Hematopoietic multipotent progenitor cell treated with erythropoietin and hydrocortisone succinate and interleukin-3 and kit ligand, for 8 days (in vitro differentiated cells): Measurements from ENCODE around the gene ROR2.
"Not testable (repeated sequence)": the region's sequence is repeated elsewhere in the genome, so short reads cannot be mapped to it uniquely, and the experiment has no call there.

ENCODE experiments used
- DNase-seq: peaks from one replicate; pipeline ENCODE4 v3.0.0-alpha.2; 2015

Gene ROR2

DNA sequence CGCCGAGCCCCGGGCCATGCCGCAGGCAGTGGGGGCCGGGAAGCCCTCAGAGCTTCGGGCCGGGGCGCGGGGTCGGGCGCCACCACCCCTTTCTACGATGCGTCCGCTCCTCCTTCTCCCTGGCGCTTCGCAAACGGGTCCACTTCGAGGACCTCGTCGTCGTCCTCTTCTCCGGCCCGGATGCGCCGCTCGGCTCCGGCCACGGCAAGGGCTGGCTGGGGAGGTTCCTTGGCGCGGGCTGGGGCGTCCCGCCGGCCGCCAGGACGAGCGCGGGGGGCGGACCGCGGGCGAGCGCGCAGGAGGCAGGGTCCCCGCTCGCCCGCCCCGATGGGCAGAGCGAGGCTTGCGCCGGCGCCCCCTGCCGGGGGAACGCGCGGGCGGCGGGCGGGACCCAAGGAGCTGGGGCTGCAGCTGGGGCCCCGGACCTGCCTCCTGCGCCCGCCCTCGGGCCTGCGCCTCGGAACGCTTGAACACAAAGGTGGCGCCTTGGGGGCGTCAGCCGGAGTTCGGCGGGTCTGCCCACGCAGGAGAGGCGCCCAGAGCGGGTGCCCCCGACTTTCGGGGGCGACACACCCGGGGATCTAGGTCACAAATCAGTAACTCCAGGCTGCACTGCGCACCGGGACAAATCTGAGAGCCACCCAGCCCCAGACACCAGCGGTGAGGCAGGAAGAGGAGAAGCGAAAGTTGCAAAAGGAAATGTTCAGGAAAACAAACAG lies at the start of gene ROR2:
Gene ROR2 (minus strand): TSS at position 283 of the 719 bp plus-strand sequence.
- DNase-seq, result peak; percentile 49

DNA sequence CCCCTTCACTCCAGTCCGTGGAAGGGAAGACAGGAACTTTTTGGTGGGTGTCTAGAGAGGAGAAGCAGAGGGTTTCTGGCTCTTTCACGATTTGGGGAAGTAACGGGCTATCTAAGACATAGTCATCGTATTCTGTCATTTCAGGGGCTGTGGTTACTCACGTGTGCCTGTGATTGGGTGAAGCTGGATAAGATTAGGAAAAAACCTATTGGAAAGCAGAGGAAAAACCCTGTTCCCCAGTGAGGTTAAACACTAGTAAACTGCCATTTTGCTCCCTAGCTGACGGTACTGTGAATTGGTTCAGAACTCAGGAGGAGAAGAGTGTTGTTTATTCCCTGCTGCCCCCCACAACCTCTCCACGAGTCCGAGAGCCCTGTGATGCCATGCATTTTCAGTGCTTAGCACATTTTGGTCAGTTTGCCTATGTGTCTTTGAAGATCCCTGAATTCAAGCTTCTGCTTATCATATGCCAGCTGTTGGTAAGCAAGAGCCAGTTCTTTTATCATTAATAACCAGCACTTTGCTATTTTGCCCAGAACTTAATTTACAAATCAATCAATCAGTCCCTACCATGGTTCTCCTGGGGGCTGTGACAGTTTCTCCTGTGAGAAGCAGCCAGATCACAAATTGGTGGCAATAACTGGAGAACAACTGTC lies 45.1 kb upstream of the ROR2 start:
- DNase-seq, result peak; percentile 57

DNA sequence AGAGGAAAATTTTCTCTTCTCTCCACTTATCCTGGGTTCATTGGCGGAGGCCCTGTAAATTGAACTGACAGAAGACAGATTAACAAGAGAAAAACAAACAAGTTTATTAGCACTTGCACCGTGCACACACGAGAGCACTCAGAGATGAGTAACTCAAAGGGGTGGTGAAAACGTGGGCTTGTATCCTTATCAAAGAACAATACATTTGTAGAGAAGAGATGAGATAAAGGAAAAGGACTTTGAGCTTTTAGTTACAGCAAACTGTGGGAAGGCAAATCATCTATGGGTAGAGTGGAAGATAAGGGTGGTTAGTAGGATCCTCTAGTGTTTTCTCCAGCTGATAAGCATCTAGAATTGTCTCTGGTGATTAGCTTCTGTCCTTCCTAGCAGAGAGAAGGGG lies 44.4 kb upstream of the ROR2 start:
- DNase-seq, result peak; percentile 21

GRCh38 chr9:91992461-91993041 lies 42.5 kb upstream of the ROR2 start:
- no peak for DNase-seq

- no peak for DNase-seq
Observed at GRCh38 chr9:91991721-91992341, 41.8 kb upstream of the ROR2 start.

GRCh38 chr9:91986248-91986647 lies 36.2 kb upstream of the ROR2 start:
- DNase-seq, result no peak

DNA sequence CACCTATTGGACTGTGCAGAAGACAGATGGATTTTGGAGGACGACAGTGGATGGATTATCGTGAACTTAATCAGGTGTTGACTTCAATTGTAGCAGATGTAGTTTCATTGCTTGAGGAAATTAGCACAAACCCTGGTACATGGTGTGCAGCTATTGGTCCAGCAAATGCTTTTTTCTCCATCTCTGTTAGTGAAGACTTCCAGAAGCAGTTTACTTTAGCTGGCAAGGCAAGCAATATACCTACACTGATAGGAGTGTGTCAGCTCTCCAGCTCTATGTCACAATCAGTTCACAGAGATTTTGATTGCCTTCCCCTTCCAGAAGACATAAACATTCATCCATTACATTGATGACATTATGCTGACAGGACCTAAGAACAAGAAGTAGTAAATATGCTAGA lies 35.7 kb upstream of the ROR2 start:
- DNase-seq, result no peak

DNA sequence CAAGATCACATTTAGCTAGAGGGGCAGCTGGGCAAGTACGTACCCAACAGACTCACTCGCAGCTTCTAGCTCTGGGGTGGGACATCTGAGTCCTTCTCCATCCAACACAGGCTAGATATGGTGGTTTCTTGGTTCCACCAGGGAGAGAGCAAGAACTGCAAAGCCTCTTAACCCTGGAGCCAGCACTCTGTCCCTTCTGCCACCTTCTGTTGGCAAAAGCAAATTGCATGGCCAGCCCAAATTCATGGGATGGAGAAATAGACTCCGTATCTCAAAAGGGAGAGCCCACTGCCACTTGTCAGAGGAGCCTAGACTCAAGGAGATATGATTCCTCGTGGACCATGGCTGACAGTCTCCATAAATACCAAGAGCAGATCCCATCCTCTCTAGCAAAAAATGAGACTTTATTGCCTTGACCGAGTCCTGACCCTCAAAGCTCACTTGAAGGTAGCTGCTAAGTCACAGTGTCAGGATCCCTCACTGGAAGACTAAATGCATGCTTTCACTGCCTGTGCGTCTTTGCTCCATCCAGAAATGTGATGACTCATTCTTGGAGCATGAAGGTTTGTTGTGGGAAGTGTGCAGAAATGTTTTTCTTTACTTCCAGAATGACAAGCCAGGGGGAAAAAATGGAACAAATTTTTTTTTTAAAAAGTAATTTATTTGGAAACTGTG lies 28.8 kb upstream of the ROR2 start:
- DNase-seq, result peak; percentile 60

- not testable (repeated sequence) for DNase-seq
Observed at GRCh38 chr9:91975254-91975653, 25.2 kb upstream of the ROR2 start.

DNA sequence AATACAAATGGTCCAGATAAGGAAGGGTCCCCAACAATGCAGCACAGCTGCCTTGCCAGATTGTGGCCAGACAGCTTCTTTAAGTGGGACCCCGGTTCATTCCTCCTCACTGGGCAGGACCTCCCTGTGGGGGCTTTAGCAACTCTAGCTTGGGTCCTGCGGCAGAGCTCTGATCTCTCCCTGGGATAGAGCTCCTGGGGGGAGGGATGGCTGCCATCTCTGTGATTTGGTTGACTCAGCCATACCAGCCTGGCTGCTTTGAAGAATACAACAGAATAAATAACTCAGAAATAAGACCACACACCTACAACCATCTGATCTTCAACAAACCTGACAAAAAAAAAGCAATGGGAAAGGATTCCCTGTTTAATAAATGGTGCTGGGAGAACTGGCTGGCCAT lies 22.7 kb upstream of the ROR2 start:
- DNase-seq, result no peak

DNA sequence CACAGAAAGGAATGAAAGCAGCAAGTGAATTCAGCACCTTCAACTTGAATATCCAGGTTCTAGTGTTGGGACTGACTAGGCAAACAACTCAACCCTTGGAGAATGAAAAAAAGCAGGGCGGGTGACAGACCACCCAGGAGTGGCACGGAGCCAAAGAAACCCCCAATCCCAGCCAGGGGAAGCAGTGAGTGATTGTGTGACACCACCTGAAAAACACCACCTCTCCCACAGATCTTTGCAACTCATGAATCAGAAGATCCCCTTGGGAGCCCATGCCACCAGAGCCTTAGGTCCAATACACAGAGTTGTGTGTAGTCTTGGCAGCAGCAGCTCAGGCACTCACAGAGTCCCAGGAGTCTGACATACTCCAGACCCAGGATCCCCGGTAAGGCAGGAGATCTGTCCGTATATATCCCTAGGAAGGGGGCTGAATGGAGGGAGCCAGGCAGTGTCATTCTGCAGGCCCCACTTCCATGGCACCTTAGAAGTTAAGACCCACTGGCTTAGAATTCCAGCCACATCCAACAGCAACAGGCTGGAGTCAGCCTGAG lies 22.1 kb upstream of the ROR2 start:
- no peak for DNase-seq

DNA sequence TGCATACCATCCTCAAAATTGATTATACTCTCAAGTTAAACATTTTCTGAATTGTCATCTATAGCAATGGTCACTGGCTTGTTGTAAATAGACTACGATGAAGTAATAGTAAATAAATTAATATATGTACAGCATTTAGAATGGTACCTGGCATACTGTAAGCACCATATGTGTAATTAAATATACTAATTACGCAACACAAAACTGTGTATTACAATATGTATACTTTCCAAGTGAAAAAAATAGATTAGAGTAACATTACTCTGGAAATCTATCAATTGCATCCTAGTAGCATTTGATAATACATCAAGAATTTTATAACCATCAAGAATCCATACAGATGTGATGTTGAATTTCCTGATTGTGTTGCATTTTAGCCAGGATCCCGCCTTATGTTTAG lies 17.2 kb upstream of the ROR2 start:
- no peak for DNase-seq

DNA sequence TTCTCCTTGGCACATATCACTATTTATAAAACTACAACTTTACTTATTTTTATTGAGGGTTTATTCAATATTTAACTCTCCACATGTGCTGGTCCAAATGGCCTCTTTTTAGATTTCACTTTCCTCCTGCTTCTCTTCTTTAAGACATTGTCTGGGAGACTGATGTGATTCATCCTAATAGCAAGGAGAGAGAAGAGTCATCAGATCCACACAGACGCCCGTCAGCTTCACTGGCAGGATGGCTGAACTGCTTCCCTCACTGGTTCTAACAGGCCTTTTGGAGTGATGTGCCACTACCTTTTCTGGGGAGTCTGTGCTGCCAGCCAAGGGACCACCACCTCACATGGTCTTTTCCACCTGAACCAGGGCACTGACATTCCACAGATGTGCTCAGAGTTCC lies 16.5 kb upstream of the ROR2 start:
- no peak for DNase-seq

DNA sequence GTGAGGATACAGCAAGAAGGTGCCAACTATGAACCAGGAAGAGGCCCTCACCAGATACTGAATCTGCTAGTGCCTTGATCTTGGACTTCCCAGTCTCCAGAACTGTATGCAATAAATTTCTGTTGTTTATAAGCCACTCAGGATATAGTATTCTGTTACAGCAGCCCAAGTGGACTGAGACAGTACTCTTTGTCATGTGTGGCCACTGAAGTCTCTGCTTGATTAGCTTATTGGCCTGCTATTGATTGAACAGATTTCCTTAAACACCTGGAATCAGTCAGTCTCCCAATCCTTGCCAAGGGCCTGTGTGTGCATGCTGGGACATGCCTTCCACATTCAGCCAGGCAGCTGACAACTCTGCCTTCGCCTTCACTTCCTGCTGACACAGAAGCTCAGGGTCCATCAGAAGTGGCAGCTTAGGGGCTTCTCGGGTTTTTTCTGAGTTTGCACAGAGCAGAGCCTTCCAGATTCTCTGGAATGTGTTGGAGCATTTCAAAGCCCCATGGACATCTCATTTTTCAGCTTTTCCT lies 13.7 kb upstream of the ROR2 start:
- no peak for DNase-seq

- DNase-seq, result no peak
Observed at GRCh38 chr9:91960367-91960766, 10.3 kb upstream of the ROR2 start.

GRCh38 chr9:91958174-91958573 lies 8.1 kb upstream of the ROR2 start:
- no peak for DNase-seq

DNA sequence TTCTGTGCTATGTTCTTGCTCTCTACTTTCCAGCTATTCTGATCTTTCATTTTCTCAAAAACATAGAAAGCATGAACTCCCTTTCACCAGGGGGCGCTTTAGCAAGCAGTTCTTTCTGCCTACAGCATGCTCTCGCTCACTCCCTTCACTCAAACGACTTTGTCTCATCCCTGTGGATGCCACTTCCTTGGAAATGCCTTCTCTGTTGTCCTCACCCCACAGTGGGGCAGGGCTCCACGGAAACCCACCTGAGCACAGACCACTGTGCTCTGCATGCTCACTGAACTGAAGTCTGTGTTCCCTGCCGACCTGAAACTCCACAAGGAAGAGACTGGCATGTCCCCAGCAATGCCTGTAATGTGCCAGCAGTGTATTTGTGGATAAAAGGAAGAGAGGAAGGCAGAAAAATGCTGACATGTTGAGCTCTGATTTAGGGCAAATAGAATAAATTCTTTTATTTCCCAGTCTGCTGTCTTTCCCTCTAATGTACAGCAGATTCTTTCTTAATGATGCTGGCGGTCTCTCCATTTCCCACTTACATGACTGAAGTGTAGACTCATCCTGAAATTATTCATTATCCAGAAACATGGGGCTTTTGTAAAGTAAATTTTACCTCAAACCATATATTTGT lies 4.9 kb upstream of the ROR2 start:
- peak; percentile 73 for DNase-seq

DNA sequence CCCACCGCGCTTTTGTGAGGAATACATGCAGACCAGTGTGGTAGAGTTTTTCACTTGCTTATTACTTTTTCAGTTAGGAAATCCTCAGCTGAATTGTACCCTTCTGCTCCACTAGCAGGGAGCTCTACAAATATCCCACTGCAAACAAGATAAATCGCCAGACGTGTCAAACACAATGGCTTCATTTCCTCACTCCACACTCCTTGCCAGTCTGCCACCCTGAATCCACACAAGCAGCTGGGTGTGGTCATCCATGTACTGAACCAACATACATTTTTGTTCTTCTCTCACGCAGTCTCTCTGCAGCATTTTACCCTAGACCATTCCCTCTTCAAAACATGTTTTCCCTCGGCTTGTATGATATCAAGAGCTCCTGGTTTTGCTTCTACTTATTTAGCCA lies 3.7 kb upstream of the ROR2 start:
- DNase-seq, result no peak

GRCh38 chr9:91951944-91952520 lies 2.0 kb upstream of the ROR2 start:
- no peak for DNase-seq

DNA sequence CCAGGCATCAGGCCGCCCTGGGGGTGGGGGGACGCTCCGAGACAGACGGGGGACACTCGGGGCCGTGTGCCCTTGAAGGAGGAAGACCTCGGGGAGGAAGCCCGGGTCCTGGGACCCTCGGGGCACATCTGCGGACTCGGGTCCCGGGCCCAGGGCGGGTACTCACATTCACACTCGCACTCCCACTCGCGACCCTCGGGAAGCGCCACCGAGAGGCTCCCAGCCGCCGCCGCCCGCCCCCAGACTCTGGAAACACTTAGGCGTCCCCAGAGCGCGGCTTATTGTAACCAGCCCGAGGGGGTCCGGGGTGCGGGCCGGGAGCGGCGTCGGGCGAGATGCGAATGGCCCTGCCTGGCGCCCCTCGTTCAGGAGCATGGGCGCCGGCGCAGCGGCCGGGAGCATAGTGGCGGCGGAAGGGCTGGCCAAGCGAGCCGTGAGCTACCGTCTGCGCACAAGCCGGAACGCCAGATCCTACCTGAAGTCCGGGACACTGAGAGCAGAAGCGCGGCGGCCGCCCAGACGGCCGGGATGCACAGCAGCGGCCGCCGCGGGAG lies 559 bp downstream of the ROR2 start:
- no peak for DNase-seq

DNA sequence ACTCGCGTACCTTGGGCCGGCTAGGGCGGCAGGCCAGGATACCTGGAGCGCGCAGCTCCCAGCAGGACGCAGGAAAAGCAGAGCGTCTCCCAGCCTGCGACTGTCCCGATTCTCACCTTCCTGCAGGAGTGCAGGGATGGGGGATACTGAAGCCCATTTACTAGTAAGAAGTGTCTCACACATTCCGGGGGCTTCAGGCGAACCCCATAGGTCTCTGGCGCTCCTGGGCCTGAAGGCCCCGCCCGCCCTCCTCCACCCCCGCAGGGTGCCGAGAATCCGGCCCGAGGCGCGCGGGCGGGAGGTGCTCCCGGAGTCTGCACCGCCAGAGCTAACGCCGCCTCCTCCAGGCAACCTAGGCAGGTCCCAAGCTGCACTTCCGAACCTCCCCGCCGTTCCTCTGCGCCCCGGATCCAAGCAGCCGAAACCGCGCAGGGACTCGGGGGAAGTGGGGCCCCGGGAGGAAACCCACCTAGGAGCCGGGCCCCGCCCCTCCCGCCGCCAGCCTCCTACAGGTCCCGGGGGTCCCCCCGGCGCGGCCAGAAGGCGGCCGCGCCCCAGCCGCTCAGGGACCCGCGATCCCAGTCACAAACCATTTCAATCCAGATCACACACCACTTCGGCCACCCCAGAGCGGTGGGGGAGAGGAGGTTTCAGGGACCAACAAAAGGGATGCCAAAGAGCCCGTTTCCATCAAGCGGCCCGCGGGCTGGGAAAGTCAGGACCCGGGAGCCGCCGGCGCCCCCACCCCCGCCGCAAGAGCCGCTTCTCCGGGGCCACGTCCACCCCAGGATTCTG lies 1.2 kb downstream of the ROR2 start:
- peak; percentile 51 for DNase-seq
